IPS-20b (cell line): ENCODE data around the gene ANKRD10.

Experiments used
- H3K27ac ChIP-seq: one replicate; pipeline ENCODE4 v1.5.1; 2013; ENCODE audit warnings: low read length
- H3K27me3 ChIP-seq: 2 replicates; pipeline ENCODE4 v1.6.1; 2013; ENCODE audit warnings: mild to moderate bottlenecking, low read length, inconsistent platforms; ENCODE audit not compliant: insufficient read depth
- H3K36me3 ChIP-seq: 2 replicates; pipeline ENCODE4 v1.6.1; 2013; ENCODE audit warnings: low read depth, mild to moderate bottlenecking, inconsistent platforms, low read length, moderate library complexity; ENCODE audit not compliant: insufficient read depth
- H3K4me1 ChIP-seq: 2 replicates; pipeline ENCODE4 v1.6.1; 2013; ENCODE audit warnings: mild to moderate bottlenecking, control low read depth, inconsistent platforms, low read length, moderate library complexity; ENCODE audit not compliant: insufficient read depth
- H3K4me3 ChIP-seq: 2 replicates; pipeline ENCODE4 v1.5.1; 2013; ENCODE audit warnings: mild to moderate bottlenecking, low read length, inconsistent platforms
- H3K9ac ChIP-seq: 2 replicates; pipeline ENCODE4 v1.6.1; 2013; ENCODE audit warnings: low read depth, mild to moderate bottlenecking, inconsistent platforms, low read length, moderate library complexity
- H3K9me3 ChIP-seq: 2 replicates; pipeline ENCODE4 v1.6.1; 2013; ENCODE audit warnings: mild to moderate bottlenecking, low read depth, low read length, inconsistent platforms; ENCODE audit not compliant: insufficient read depth

The ANKRD10 gene

GRCh38 chr13:110880627-110881026 lies 34.2 kb downstream of the ANKRD10 start:
- Histone ChIP-seq H3K36me3 (peaks cover 4% of the 10 kb centered on the region; the same call in 1 of the 2 replicates), H3K9ac (no peak overlapping the region), H3K4me1 (no peaks in the 10 kb centered on the region), H3K4me3 (no peak overlapping the region), H3K9me3 (no peaks in the 10 kb centered on the region), H3K27ac (no peak overlapping the region), H3K27me3 (no peaks in the 10 kb centered on the region)

GRCh38 chr13:110879482-110879881 lies 35.4 kb downstream of the ANKRD10 start:
- Histone ChIP-seq H3K36me3 (peaks cover 4% of the 10 kb centered on the region; the same call in 1 of the 2 replicates), H3K9ac (no peak overlapping the region), H3K27ac (no peak overlapping the region), H3K4me1 (peaks cover 3% of the 10 kb centered on the region; the same call in 1 of the 2 replicates), H3K9me3 (no peaks in the 10 kb centered on the region), H3K4me3 (no peak overlapping the region), H3K27me3 (no peaks in the 10 kb centered on the region)

DNA sequence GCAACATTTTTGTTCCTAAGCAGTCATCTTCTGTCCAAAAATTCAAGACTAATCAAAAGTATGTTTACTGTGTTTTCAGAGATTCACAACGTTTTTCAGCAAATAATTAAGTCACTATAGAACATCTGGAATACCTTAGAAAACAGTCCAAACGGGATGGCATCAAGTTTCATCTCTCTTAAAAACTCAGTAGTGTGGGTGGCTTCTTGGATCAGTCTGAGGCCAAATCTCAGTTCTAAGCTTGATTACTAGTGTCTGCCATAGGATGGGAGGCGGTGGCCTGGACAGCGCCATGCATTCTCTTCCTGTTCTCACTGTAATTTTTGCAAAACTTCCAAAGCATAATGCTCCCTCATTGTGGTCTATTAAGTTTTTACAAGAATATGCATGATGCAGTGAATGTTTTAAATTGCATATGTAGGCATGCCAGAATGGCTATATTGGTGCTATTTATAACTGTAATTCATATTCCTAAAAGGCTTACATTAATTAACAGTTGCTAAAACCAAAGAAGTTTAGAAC lies 37.1 kb downstream of the ANKRD10 start:
- H3K9ac ChIP-seq, result no peak overlapping the region
- H3K27me3 ChIP-seq, result no peaks in the 10 kb centered on the region
- peaks cover 3% of the 10 kb centered on the region; the same call in 1 of the 2 replicates for H3K4me1 ChIP-seq

DNA sequence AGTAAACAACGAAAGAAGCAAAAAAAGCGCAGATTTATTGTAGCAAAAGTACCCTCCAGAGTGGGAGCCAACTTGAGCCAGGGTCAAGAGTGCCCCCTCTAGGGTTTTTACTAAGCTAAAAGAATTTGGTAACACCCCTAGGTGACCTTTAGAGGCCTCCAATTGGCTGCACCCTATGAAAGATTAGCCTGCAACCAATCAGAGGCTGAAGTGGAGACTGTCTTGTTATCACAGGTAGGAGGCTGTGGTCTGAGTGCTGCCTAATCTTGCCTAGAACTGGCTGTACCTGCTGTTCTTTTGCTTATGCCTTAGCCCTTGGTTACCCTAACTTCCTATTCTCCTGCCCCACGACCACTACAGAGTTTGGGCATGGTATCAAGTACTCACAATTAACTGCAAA lies 38.3 kb downstream of the ANKRD10 start:
- peaks cover 3% of the 10 kb centered on the region; the same call in 1 of the 2 replicates for H3K4me1 ChIP-seq
- H3K27ac ChIP-seq, result no peak overlapping the region
- H3K36me3 ChIP-seq, result peaks cover 4% of the 10 kb centered on the region; the same call in 1 of the 2 replicates
- no peaks in the 10 kb centered on the region for H3K9me3 ChIP-seq
- no peaks in the 10 kb centered on the region for H3K27me3 ChIP-seq
- H3K9ac ChIP-seq, result no peak overlapping the region
- H3K4me3 ChIP-seq, result no peak overlapping the region

More for the DNA sequence above, 37.1 kb downstream of the ANKRD10 start:
- H3K36me3 ChIP-seq, result peaks cover 4% of the 10 kb centered on the region; the same call in 1 of the 2 replicates
- no peak overlapping the region for H3K4me3 ChIP-seq
- no peak overlapping the region for H3K27ac ChIP-seq
- H3K9me3 ChIP-seq, result no peaks in the 10 kb centered on the region

- Histone ChIP-seq H3K9ac (peak overlapping the region; percentile 60; the same call in 1 of the 2 replicates), H3K4me3 (peak overlapping the region; percentile 59), H3K27ac (no peak overlapping the region), H3K36me3 (peaks cover 4% of the 10 kb centered on the region; the same call in 1 of the 2 replicates), H3K4me1 (peaks cover 3% of the 10 kb centered on the region), H3K27me3 (no peaks in the 10 kb centered on the region), H3K9me3 (no peaks in the 10 kb centered on the region)
Observed at GRCh38 chr13:110875241-110875640, 39.6 kb downstream of the ANKRD10 start.

DNA sequence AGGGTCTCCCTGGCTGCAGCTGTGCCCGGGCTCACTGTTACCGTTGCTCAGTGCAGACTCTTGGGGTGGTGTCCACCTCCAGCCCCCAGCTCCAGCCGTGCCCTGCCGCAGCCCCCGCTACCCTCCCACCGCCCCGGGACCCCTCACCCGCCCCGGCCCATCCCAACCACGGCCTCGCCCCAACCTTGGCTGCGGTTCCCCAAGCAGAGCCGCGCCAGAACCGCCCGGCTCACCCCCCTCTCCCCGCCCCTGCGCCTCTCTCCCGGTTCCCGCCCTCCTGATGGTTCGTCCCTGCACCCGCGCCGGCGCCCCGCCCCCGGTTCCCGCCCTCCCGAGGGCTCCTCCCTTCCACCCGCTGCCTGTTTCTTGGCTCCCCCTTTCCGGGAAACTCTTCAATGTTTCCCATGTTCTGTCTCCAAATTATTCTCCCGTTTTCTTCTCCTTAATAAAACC lies 40.3 kb downstream of the ANKRD10 start:
- peak overlapping the region; percentile 60; the same call in 1 of the 2 replicates for H3K9ac ChIP-seq
- H3K27ac ChIP-seq, result no peak overlapping the region
- no peaks in the 10 kb centered on the region for H3K9me3 ChIP-seq
- H3K4me3 ChIP-seq, result peak overlapping the region; percentile 66
- peaks cover 2% of the 10 kb centered on the region; the same call in 1 of the 2 replicates for H3K36me3 ChIP-seq
- H3K4me1 ChIP-seq, result peaks cover 3% of the 10 kb centered on the region
- H3K27me3 ChIP-seq, result no peaks in the 10 kb centered on the region

- peak overlapping the region; percentile 66 for H3K4me3 ChIP-seq
- H3K9me3 ChIP-seq, result no peaks in the 10 kb centered on the region
- H3K9ac ChIP-seq, result no peak overlapping the region
- no peak overlapping the region for H3K27ac ChIP-seq
- peaks cover 3% of the 10 kb centered on the region for H3K4me1 ChIP-seq
- H3K36me3 ChIP-seq, result no peaks in the 10 kb centered on the region
- H3K27me3 ChIP-seq, result no peaks in the 10 kb centered on the region
Observed at GRCh38 chr13:110873639-110874507, 41.0 kb downstream of the ANKRD10 start.

- peaks cover 3% of the 10 kb centered on the region for H3K4me1 ChIP-seq
- no peak overlapping the region for H3K4me3 ChIP-seq
- no peaks in the 10 kb centered on the region for H3K27me3 ChIP-seq
- H3K9me3 ChIP-seq, result no peaks in the 10 kb centered on the region
- H3K27ac ChIP-seq, result no peak overlapping the region
- no peaks in the 10 kb centered on the region for H3K36me3 ChIP-seq
- H3K9ac ChIP-seq, result no peak overlapping the region
Observed at GRCh38 chr13:110872768-110873638, 41.9 kb downstream of the ANKRD10 start.

- no peaks in the 10 kb centered on the region for H3K9me3 ChIP-seq
- no peaks in the 10 kb centered on the region for H3K27me3 ChIP-seq
- H3K27ac ChIP-seq, result no peak overlapping the region
- H3K36me3 ChIP-seq, result no peaks in the 10 kb centered on the region
- no peak overlapping the region for H3K9ac ChIP-seq
- peaks cover 3% of the 10 kb centered on the region for H3K4me1 ChIP-seq
- H3K4me3 ChIP-seq, result no peak overlapping the region
Observed at GRCh38 chr13:110872034-110872767, 42.7 kb downstream of the ANKRD10 start.

GRCh38 chr13:110869805-110870706 lies 44.8 kb downstream of the ANKRD10 start:
- H3K4me3 ChIP-seq, result no peak overlapping the region
- no peak overlapping the region for H3K9ac ChIP-seq
- H3K27me3 ChIP-seq, result no peaks in the 10 kb centered on the region
- no peaks in the 10 kb centered on the region for H3K9me3 ChIP-seq
- no peaks in the 10 kb centered on the region for H3K36me3 ChIP-seq
- no peak overlapping the region for H3K27ac ChIP-seq
- H3K4me1 ChIP-seq, result peaks cover 3% of the 10 kb centered on the region
